C1 segment of cervical spinal cord (tissue), 14 donors: ENCODE data around the gene SYNJ2.

Source experiments
- DNase-seq, 14 donors: peaks; one replicate each; lab custom pipeline; 2025; lab: John Stamatoyannopoulos, UW

The SYNJ2 gene

GRCh38 chr6:158056804-158057203 lies 75.1 kb downstream of the SYNJ2 start:
- no peak for DNase-seq

GRCh38 chr6:158057213-158057987 lies 75.7 kb downstream of the SYNJ2 start:
- no peak for DNase-seq

DNA sequence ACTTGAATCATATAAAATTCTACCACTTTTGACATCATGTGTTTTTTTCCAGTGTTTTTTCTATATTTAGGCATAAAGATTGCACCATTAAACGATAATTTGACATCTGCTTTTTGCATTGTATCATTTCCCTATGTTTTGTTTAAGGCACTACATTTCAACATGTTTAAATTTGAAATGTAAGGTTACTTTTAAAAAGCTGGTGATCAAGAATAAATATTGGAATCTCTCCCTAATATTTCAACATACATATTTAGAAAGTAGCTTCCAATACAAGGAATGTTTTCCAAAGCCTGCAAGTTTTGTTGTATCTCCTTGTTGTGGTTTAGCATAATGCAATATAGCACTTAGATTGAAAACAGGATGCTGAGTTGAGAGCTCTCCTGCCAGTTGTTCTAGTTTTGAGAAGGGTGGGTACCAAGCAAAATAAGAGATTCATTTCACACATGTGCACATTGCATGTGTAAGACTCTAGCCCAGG lies 76.5 kb downstream of the SYNJ2 start:
- no peak for DNase-seq

GRCh38 chr6:158059108-158059507 lies 77.4 kb downstream of the SYNJ2 start:
- DNase-seq = no peak

DNA sequence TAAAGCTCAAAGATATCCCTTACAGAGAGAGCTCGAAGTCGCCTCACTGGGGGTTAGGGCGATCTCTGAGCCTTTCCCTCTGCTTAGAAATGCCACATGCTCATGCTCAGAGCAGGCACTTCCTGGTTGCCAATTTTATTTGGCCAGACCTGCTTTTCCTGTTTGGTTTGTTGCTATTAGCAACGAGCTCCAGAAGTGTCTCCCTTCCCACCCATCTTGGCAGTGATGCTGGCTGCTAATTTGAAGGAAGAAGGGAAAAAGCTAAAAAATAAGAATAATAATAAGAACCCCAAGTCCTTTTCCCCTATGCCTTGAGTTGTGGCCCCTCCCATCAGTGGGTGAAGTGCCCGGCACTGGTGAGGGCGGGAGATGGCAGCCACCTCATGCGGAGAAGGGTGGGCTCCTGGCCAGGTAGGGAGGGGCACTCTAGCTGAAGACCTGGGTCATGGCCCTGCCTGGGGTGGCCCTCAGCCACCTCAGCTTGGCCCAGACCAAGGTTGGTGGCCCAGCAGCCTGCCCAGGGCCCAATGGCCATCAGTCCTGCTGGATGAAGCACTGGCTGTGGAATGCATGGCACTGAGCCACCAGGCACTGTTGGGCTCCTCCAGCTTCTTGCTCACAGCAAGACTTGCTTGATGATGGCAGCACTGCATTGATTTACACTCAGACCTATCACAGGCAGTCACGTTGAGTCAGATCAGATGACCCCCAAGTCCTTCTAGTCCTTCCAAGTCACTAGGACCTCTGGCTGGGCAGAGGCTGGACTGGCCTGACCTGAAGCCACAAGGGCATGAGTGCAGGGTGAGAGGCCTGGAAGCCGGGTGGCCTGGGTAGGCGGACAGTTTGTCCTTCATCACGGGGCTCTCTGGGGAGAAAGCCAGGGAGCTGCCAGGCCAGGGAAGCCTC lies 79.0 kb downstream of the SYNJ2 start:
- DNase-seq = peak in 10 of 14 donors; percentile 33 to 78 (median 50)

- no peak for DNase-seq
These were observed 79.7 kb downstream of the SYNJ2 start for GRCh38 chr6:158061361-158061708.

GRCh38 chr6:158061709-158062461 lies 80.2 kb downstream of the SYNJ2 start:
- no peak for DNase-seq

GRCh38 chr6:158063736-158064135 lies 82.1 kb downstream of the SYNJ2 start:
- DNase-seq = no peak

DNA sequence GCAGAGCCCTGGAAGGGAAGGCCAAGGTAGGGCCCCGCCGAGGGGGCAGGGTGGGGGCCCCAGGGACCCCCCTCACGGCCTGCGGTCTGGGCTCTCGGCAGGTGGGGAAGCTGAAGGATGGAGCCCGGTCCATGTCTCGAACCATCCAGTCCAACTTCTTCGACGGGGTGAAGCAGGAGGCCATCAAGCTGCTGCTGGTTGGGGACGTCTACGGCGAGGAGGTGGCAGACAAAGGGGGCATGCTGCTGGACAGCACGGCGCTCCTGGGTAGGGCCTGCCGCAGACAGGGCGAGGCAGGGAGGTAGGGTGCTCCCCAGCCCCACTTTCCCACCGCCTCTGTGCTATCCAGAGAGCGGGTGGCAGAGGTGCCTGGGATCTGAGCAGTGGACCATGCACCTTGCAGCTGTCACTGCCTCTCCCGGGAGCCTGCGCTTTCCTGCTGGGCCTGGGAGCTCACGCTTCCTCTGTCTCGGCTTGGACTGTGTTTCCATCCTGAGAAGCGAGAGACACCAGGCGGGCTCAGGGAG lies 83.1 kb downstream of the SYNJ2 start:
- no peak for DNase-seq

- DNase-seq = no peak
These were observed 84.6 kb downstream of the SYNJ2 start for GRCh38 chr6:158066136-158066781.

DNA sequence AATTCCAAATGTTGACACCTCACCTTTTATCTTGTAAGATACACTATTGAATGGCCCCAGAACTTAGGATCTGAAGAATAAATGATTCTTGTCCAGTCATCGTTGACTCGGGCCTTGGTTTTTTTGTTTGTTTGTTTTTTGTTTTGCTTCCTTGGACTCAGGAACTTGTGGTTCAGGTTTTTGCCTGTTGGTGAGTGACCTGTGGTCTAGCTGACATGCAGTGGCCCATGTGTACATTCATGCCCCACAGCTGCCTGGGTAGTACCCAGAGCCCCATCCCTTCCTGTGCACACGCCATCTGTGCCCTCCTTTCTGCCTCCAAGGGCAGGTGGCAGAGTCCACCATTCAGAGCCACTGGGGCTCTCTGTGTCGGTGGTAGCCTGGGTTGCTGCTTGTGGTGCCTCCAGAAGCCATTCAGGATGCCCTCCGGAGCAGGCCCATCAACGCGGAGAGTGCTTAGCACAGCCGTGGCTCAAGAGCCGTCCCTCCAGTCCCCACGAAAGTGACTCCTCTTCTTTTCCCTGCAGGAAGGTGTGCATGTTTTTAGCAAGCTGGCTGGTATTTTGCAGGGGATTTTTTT lies 85.9 kb downstream of the SYNJ2 start:
- DNase-seq = no peak

DNA sequence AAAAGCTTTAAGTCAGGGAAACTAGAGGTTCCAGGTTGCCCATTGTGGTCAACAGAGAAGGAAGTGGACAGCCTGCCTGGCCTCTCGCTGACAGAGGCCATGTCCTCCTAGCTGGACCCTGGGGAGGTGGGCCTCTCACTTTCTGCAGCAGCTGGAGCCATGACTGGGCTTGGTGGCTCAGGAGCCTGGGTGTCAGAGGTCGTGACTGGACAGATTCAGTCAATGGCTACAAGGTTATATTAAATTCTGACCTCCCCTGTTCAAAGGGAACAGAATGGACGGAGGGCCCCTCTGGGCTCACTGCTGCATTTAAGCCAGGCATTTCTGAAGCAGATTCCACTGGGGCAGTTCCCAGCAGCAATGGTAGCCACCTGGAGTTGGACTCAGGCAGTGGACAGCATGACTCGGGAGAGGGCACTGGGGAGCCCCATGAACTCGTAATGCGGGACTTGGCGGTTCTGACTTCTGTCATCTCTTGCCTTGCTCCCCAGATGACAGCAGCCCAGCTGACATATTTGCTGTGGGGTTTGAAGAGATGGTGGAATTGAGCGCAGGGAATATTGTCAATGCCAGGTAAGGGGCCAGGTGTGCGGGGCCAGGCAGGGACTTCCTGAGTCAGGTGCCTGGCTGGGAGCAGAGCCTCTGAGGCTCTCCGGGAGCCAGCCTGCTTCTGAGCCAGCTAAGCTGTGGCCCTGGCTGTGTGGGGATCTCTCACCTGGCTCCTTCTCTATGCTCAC lies 86.7 kb downstream of the SYNJ2 start:
- DNase-seq = no peak

DNA sequence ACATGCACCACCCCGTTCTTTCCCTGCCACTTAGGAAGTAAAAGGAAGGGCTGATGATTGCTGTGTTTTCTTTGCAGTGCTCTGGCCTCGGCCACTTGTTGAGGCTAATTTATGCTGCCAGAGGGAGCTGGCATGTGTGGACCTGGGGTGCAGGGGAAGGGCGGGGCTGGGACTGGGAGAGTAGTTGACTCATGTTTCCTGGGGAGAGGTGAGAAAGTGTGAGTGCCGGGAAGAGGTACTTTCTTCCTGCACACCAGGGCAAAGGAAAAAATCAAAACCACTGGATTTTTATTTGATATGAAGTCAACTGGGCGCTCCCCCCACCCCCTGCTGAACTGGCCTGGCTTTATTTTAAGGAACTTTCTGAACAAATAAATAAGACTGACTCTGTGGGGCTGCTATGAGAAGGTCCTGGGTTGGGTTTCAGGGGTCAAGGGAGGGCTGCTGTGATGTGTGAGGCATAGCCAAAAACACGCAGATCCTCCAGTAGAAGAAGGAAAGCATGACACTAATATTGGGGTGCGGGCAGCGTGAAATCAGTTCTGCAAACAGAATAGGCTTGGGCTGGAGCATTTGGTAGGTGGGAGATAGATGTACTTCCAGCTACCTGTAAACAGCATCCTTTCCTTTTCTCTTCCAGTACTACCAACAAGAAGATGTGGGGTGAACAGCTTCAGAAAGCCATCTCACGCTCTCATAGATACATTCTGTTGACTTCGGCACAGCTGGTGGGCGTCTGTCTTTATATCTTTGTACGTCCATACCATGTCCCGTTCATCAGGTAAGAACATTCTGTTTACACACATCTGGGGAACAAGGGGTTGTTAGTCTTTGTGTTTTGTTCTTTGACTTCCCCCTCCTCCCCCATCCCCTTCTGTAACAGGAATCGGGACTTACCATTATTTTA lies 87.5 kb downstream of the SYNJ2 start:
- no peak for DNase-seq

DNA sequence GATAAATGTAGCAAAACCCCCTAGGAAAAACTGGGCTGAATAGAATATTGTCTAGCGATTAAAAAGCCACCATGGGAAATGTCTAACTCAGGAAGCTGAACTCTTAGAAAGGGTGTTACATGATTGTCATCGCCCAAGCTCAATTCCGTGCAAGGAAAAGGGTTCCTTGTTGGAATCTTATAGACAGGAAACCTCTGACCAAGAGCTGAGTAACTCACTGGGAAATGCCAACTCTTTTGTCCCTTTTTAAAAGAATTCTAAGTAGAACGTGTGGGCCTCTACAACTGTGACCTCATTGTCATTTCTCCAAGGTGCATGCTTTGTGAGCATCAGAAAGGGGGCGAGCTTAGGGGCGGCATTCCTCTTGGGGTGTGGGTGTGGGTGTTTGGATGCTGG lies 88.1 kb downstream of the SYNJ2 start:
- DNase-seq = no peak

DNA sequence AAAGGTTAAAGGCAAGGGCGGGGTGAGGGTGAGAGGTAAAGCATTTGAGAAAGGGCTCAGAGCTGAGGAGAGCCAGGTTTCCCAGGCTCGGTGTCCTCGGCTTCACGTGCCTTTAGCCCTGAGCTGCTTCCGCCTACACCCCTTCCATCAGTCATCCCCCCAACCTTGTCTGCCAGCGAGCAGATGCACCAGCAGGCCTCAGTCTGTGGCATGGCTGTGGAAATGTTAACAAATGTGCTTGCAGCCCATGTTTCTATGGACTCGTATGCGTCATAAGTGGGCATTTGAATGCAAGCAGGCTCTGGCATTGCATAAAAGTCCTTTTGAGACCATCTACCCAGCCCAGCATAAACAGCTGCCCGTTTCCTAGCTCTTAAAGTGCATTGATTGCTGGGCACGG lies 88.8 kb downstream of the SYNJ2 start:
- peak in 1 of 14 donors; percentile 31 for DNase-seq

- no peak for DNase-seq
These were observed 89.7 kb downstream of the SYNJ2 start for GRCh38 chr6:158071121-158072082.

GRCh38 chr6:158072083-158072721 lies 90.5 kb downstream of the SYNJ2 start:
- DNase-seq = peak in 12 of 14 donors; percentile 14 to 60 (median 39)
